Heart right ventricle (tissue), 16 donors: ENCODE results near the gene MIEF1. TPM values are rescaled to one million over a fixed set of nuclear protein-coding genes. Genes with fewer than 3 reads are reported as not detected.

Source experiments
- ATAC-seq, 8 donors: fragments of 200-7000 bp; cut with Tn5 transposase; one replicate each; pipeline ENCODE4 v1.9.1; 2020; ENCODE audit warnings: mild to moderate bottlenecking in 8 of 8, moderate library complexity in 8 of 8, moderate number of reproducible peaks in 1 of 8
- DNase-seq, 2 donors: peaks; one replicate each; pipeline ENCODE4 v3.0.0-alpha.2; 2020
- H3K27ac ChIP-seq, 10 donors: fragments of 200-600 bp; sonication (generic) in 2 of 10; one replicate each; pipeline versions ENCODE4 v1.5.0 to v1.8.0; 2020 to 2022; ENCODE audit warnings: mild to moderate bottlenecking in 3 of 10
- H3K27me3 ChIP-seq, 7 donors: fragments of 200-600 bp; one replicate each; pipeline ENCODE4 v1.8.0; 2021 to 2022; ENCODE audit warnings: mild to moderate bottlenecking in 2 of 7
- H3K36me3 ChIP-seq, 9 donors: fragments of 200-600 bp; sonication (generic) in 1 of 9; one replicate each; pipeline versions ENCODE4 v1.5.0 to v1.8.0; 2020 to 2022; ENCODE audit warnings: mild to moderate bottlenecking in 2 of 9
- H3K4me1 ChIP-seq, 9 donors: fragments of 200-600 bp; sonication (generic) in 1 of 9; one replicate each; pipeline versions ENCODE4 v1.5.0 to v1.8.0; 2020 to 2022; ENCODE audit warnings: mild to moderate bottlenecking in 4 of 9
- H3K4me3 ChIP-seq, 10 donors: fragments of 200-600 bp; sonication (generic) in 2 of 10; one replicate each; pipeline versions ENCODE4 v1.5.0 to v1.8.0; 2020 to 2022; ENCODE audit warnings: mild to moderate bottlenecking in 7 of 10, moderate library complexity in 2 of 10
- H3K9me3 ChIP-seq, 11 donors: fragments of 200-600 bp in 10 of 11; sonication (generic) in 2 of 11; one replicate each; pipeline versions ENCODE4 v1.5.0 to v1.8.0; 2013 to 2022; ENCODE audit warnings: mild to moderate bottlenecking in 2 of 11, control low read depth in 1 of 11, moderate library complexity in 1 of 11
- whole genome bisulfite sequencing, 2 donors: extraction: QIAGEN DNeasy Blood & Tissue Kit; methylation state at CpG; one replicate each; pipeline ENCODE4 v1.1.7; 2013; ENCODE audit warnings: inconsistent platforms in 1 of 2; 5-methylcytosine and 5-hydroxymethylcytosine counted together
- intact Hi-C, 10 donors: fragments of 100-400 bp; cut with DNase I; formaldehyde crosslinking; loops; one replicate each; pipeline versions ENCODE4 v1.11.1 to v1.14.2; 2022
- polyA plus RNA-seq, 2 donors: library from polyadenylated mRNA; stranded (reverse); fragments of 200-250 nt; gene quantifications; one replicate each; pipeline ENCODE4 v1.2.3, GENCODE V29; 2013
- total RNA-seq, 10 donors: library from RNA; stranded (reverse); fragmentation: NEBNext Ultra II Directional in 3 of 10; extraction: Animal tissue kit (Norgen Biotek cat#: 25700) in 3 of 10; gene quantifications; one replicate each; pipeline versions ENCODE4 v1.2.1 to v1.2.4, GENCODE V29; 2021 to 2023
- TF ChIP-seq, protein P1 (sequence below), 9 donors: fragments of 200-600 bp; sonication (generic) in 2 of 9; IDR thresholded peaks; one replicate each; pipeline versions ENCODE4 v1.5.0 to v1.8.0; 2021 to 2022; ENCODE audit warnings: antibody characterized with exemption in 9 of 9, mild to moderate bottlenecking in 5 of 9, moderate library complexity in 1 of 9
- donor health status: Arrhythmogenic right ventricular cardiomyopathy.
- donor health status: ischemic (EF 13 %, LVEDD 7.1; RV severe dilation, severe dysfunction).
- donor health status: healthy with polysubstance abuse.
- donor health status: DM: no; HTN: yes; CAD: no.
- donor health status: DM: no; HTN: no; CAD: no.
- donor health status: ischemic (EF 25% LVEDD 6.9; RV normal size, moderate dysfunction).
- donor health status: ischemic (EF 25% LVEDD 5.7; RV mildly dilated, moderate dysfunction).
- donor health status: healthy.
- donor health status: DM: yes; HTN: yes; CAD: no.
- donor health status: Ischemic cardiomyopathy.
- donor health status: ischemic (EF 35%, LVEDD 5.7; RV mildly dilated, moderate dysfunction).
- donor health status: nonischemic (EF 11% LVEDD 7.7; RV severe dilation, severe dysfunction).
- donor health status: DM: yes; HTN: yes; CAD: no.
- donor health status: PGD.
- donor health status: ischemic (EF 29% LVEDD 5.4; RV normal size, mild dysfunction).
- donor health status: nonischemic (EF 23%, LVEDD 6.1; RV moderate dilation, normal function).

Gene MIEF1
- total and polyA plus RNA-seq, 12 donors: 7.0 to 35.8 (median 17.0) TPM

DNA sequence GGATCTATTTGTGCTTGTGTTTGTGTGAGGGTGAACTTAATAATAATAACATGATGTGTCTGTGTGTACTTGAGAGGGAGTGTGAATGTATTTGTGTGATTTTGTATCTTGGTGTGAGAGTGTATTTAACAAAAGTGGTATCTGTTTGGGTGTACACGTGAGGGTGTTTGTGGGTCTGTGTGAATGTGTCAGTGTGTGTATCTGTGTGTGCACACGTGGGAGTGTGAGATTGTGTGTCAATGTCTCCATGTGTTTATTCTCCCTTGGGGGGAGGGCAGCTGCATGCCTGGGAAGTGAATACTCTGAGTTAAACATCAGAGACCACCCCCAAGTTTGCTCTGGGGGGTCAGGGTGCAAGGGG, 45.5 kb downstream of the MIEF1 start:
- TF ChIP-seq, protein P1, sequence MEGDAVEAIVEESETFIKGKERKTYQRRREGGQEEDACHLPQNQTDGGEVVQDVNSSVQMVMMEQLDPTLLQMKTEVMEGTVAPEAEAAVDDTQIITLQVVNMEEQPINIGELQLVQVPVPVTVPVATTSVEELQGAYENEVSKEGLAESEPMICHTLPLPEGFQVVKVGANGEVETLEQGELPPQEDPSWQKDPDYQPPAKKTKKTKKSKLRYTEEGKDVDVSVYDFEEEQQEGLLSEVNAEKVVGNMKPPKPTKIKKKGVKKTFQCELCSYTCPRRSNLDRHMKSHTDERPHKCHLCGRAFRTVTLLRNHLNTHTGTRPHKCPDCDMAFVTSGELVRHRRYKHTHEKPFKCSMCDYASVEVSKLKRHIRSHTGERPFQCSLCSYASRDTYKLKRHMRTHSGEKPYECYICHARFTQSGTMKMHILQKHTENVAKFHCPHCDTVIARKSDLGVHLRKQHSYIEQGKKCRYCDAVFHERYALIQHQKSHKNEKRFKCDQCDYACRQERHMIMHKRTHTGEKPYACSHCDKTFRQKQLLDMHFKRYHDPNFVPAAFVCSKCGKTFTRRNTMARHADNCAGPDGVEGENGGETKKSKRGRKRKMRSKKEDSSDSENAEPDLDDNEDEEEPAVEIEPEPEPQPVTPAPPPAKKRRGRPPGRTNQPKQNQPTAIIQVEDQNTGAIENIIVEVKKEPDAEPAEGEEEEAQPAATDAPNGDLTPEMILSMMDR (IDR thresholded peaks at IDR 0.05): no peak
- no peaks in the 10 kb centered on the region for H3K36me3 ChIP-seq
- no peak overlapping the region for H3K27ac ChIP-seq
- no peak overlapping the region for H3K4me3 ChIP-seq
- no peaks in the 10 kb centered on the region for H3K9me3 ChIP-seq
- WGBS, 2 donors: 37 to 43% methylated on average over 2 of the region's 2 CpGs
- no peaks in the 10 kb centered on the region for H3K4me1 ChIP-seq
- DNase-seq (no peak), ATAC-seq (no peak)
- intact Hi-C loops: loop anchor here in 1 of 10 donors (5.0 kb wide), 1 partner anchor 485 kb away; no protein-coding TSS in a partner anchor
- peaks cover 0 to 84% (median 73%) of the 10 kb centered on the region in 7 donors for H3K27me3 ChIP-seq

DNA sequence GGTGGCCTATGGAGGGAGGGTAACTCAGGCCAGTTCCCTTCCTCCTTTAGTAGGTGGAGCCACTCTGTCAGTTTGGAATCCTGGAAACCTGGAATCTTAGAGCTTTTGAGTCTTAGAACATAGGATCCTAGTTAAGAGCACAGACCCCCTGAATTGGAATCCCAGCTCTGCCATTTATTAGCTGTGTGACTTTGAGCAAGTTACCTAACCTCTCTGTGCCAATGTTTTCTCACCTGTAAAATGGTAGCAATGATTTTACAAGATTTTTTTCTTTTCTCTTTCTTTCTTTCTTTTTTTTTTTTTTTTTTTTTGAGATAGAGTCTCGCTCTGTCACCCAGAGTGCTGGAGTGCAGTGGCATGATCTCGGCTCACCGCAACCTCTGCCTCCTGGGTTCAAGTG, 51.3 kb downstream of the MIEF1 start:
- no peak for DNase-seq
- peaks cover 0 to 7% (median 3%) of the 10 kb centered on the region in 9 donors for H3K4me1 ChIP-seq
- H3K27me3 ChIP-seq: peaks cover 9 to 89% (median 70%) of the 10 kb centered on the region in 7 donors
- intact Hi-C loops: loop anchor here in 1 of 10 donors (5.0 kb wide), 1 partner anchor 379 kb away; no protein-coding TSS in a partner anchor
- no peaks in the 10 kb centered on the region for H3K9me3 ChIP-seq
- no peaks in the 10 kb centered on the region for H3K36me3 ChIP-seq
- ATAC-seq: no peak
- H3K4me3 ChIP-seq: no peak overlapping the region
- WGBS, 2 donors: 79 to 92% methylated on average over 3 of the region's 3 CpGs
- no peak overlapping the region for H3K27ac ChIP-seq
- TF ChIP-seq, protein P1 (IDR thresholded peaks at IDR 0.05): no peak

DNA sequence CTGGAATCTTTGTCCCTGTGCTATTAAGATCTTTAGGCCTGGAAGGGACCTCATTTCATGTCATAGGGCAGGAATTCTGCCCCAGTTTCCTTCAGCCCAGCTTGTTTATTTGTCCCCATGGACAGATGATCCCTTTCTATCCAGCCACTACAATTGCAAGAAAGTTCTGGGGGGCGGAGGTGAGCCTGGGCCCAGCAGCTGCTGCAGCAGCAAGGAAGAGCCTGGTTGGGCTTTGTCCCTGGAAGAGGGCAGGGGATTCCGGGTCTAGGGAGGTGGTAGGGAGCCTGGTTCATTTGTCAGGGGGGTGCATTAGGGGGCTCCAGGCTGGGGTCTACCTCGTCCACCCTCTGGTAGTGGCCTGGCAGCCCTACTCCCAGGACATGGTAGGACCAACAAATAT, 52.1 kb downstream of the MIEF1 start:
- no peak overlapping the region for H3K27ac ChIP-seq
- TF ChIP-seq, protein P1 (IDR thresholded peaks at IDR 0.05): no peak
- intact Hi-C loops: loop anchor here in 1 of 10 donors (5.0 kb wide), 1 partner anchor 378 kb away; no protein-coding TSS in a partner anchor
- WGBS, 2 donors: 46 to 55% methylated on average over 3 of the region's 3 CpGs
- ATAC-seq (no peak), DNase-seq (no peak)
- H3K4me3 ChIP-seq: no peak overlapping the region
- peaks cover 0 to 8% (median 3%) of the 10 kb centered on the region in 9 donors for H3K4me1 ChIP-seq
- H3K9me3 ChIP-seq: no peaks in the 10 kb centered on the region
- no peaks in the 10 kb centered on the region for H3K36me3 ChIP-seq
- H3K27me3 ChIP-seq: peaks cover 12 to 90% (median 74%) of the 10 kb centered on the region in 7 donors

DNA sequence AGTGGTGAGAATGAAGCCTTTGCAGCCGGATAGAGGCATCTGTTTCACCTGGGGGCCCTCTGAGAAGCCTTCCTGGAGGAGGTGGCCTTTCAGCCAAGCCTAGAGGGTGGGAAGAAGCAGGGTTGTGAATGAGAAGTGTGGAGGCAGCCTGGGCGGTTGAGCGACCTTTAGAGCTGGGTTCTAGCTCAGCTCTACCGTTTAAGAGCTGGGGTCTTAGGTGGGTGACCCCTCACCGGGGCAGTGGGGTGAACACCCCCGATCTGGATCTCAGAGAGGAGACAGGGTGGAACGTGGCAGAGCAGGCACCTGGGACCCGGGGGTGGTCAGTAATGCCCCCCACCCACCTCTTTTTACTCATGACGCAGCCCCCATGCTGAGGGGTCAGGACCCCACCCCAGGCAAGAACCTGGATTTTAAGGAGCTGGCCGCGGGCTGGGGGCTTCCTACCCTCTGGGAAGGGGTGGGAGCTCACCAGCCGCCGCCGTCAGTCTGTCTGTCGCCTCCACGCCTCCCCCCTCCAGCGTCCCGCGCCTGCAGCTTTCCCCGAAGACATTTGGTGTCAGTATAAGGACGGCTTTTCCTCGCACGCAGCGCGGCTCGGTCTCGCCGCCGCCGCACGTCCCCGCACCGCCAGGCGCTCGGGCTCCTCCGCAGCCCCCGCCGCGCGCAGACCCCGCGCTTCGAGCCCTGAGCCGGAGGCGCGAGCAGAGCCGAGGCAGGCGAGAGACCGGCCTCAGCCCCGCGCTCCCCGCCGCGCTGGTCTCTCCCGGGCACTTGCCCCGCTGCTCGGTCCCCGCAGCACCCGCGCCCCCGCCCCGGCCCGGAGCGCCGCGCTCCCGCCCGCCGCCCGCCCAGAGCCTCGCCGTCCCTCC, 55.1 kb downstream of the MIEF1 start:
- H3K27ac ChIP-seq: no peak overlapping the region
- H3K4me3 ChIP-seq: peak overlapping the region in 3 of 10 donors; percentile 5 to 32 (median 28)
- intact Hi-C loops: loop anchor here in 2 of 10 donors (5.0 kb wide), 2 partner anchors 465 to 470 kb away; no protein-coding TSS in a partner anchor
- ATAC-seq (peak in 4 of 8 donors; percentile 28 to 48 (median 36)), DNase-seq (no peak)
- peaks cover 12 to 86% (median 66%) of the 10 kb centered on the region in 7 donors for H3K27me3 ChIP-seq
- TF ChIP-seq, protein P1 (IDR thresholded peaks at IDR 0.05): peak in 3 of 9 donors; percentile 17 to 39 (median 35)
- no peaks in the 10 kb centered on the region for H3K36me3 ChIP-seq
- H3K4me1 ChIP-seq: peaks cover 0 to 8% (median 3%) of the 10 kb centered on the region in 9 donors
- H3K9me3 ChIP-seq: no peaks in the 10 kb centered on the region
- WGBS, 2 donors: 5% methylated on average over 66 to 71 of the region's 72 CpGs
